K562 (cell line): ENCODE data around the gene ARF1. TPM values are rescaled to one million over a fixed set of nuclear protein-coding genes. Genes with fewer than 3 reads are reported as not detected.
A peak's percentile ranks its signal among the peaks of the same experiment; 100 is the strongest.

Source experiments
- BCLAF1 ChIP-seq, 2 experiments: fragments of 450-650 bp in 1 of 2; IDR thresholded peaks; 2 replicates each; pipeline ENCODE4 v1.6.1; 2011 to 2017; ENCODE audit warnings: low read depth in 2 of 2, antibody characterized with exemption in 1 of 2, borderline replicate concordance in 1 of 2, low read length in 1 of 2, mild to moderate bottlenecking in 1 of 2, mixed read lengths in 1 of 2; ENCODE audit not compliant: control insufficient read depth in 1 of 2
- E2F4 ChIP-seq: sonication (generic); formaldehyde crosslinking; IDR thresholded peaks from 2 replicates; pipeline ENCODE4 v1.8.0; 2022; ENCODE audit warnings: mild to moderate bottlenecking, low read depth, missing genetic modification reagents
- ELF1 ChIP-seq: fragments of 200-800 bp; sonication (Bioruptor generic); IDR thresholded peaks from 2 replicates; pipeline ENCODE4 v1.6.1; 2016; ENCODE audit warnings: missing genetic modification characterization, missing compliant biosample characterization
- ELF2 ChIP-seq: fragments of 250-450 bp; sonication (Bioruptor Pico); IDR thresholded peaks from 2 replicates; pipeline ENCODE4 v1.5.0; 2021; ENCODE audit warnings: mild to moderate bottlenecking
- HDAC1 ChIP-seq, 2 experiments: fragments of 450-650 bp; IDR thresholded peaks; 2 replicates each; pipeline ENCODE4 v1.6.1; 2016 to 2017; ENCODE audit warnings: inconsistent platforms in 1 of 2, mild to moderate bottlenecking in 1 of 2, moderate library complexity in 1 of 2
- HSF4 ChIP-seq: fragments of 250-450 bp; sonication (Bioruptor Pico); IDR thresholded peaks from 2 replicates; pipeline ENCODE4 v2.1.2; 2022; ENCODE audit warnings: mild to moderate bottlenecking, moderate library complexity, borderline replicate concordance
- KLF1 ChIP-seq: fragments of 450-650 bp; IDR thresholded peaks from 2 replicates; pipeline ENCODE4 v1.6.1; 2016; ENCODE audit warnings: missing genetic modification characterization, missing compliant biosample characterization
- PHTF2 ChIP-seq: fragments of 250-450 bp; sonication (Bioruptor Pico); IDR thresholded peaks from 2 replicates; pipeline ENCODE4 v1.5.0; 2021; ENCODE audit warnings: mild to moderate bottlenecking
- REST ChIP-seq, 2 experiments: fragments of 450-650 bp; formaldehyde crosslinking in 1 of 2; IDR thresholded peaks; 2 replicates each; pipeline versions ENCODE4 v1.4.0 to v1.6.1; 2014 to 2020; ENCODE audit warnings: mild to moderate bottlenecking in 2 of 2, borderline replicate concordance in 1 of 2, low read depth in 1 of 2
- RFX1 ChIP-seq: fragments of 450-650 bp; IDR thresholded peaks from 2 replicates; pipeline ENCODE4 v1.6.1; 2016; ENCODE audit warnings: mild to moderate bottlenecking, moderate library complexity
- SP1 ChIP-seq: sonication (generic); formaldehyde crosslinking; IDR thresholded peaks from 2 replicates; pipeline ENCODE4 v1.8.1; 2022; ENCODE audit warnings: mild to moderate bottlenecking, missing genetic modification reagents
- ZNF224 ChIP-seq: sonication (generic); formaldehyde crosslinking; IDR thresholded peaks from 2 replicates; pipeline ENCODE4 v1.8.0; 2022; ENCODE audit warnings: mild to moderate bottlenecking, missing genetic modification reagents
- ZNF586 ChIP-seq: fragments of 450-650 bp; formaldehyde crosslinking; conservative IDR thresholded peaks from 2 replicates; pipeline ENCODE4 v1.4.0; 2020; ENCODE audit warnings: mild to moderate bottlenecking, moderate library complexity
- polyA plus RNA-seq, 8 experiments: library from polyadenylated mRNA; depleted of rRNA in 4 of 8; stranded (reverse) in 5 of 8; unstranded in 3 of 8; fragments of >200 nt; fragmentation: Nextera tagmentation in 2 of 8; fragmentation: Illumina TruSeq in 1 of 8; extraction: Ambion mirVana in 2 of 8; extraction: Trizol in 1 of 8; gene quantifications; 2 replicates each; pipeline versions ENCODE4 v1.2.1 to v1.2.3, GENCODE V29; 2011 to 2014; ENCODE audit warnings: inconsistent platforms in 1 of 8, missing spikeins in 1 of 8
- total RNA-seq, 7 experiments: library from RNA; depleted of rRNA in 6 of 7; stranded (reverse); fragments of >200 nt in 6 of 7; fragmentation: Illumina TruSeq in 2 of 7; extraction: Trizol in 2 of 7; gene quantifications; 2 replicates each; pipeline versions ENCODE4 v1.2.1 to v1.2.3, GENCODE V29; 2011 to 2021; ENCODE audit warnings: low replicate concordance in 1 of 7

Gene ARF1
- total and polyA plus RNA-seq, 9 of the 15 experiments (the other 6 are each of a cell fraction or from before 2014, with no cell fraction given) = 69.8 to 593 (median 325) TPM

GRCh38 chr1:228139931-228140723, 57.6 kb downstream of the ARF1 start, which contains the start of gene GUK1 (continued):
- TF ChIP-seq REST (IDR thresholded peaks at IDR 0.05; ENCODE audit: borderline replicate concordance) = peak; percentile 99
- TF ChIP-seq REST (CRISPR knock-in tag; IDR thresholded peaks at IDR 0.05; ENCODE audit: low read depth) = 0 out of 2 replicates have a peak, but pooled peaks have one; percentile 16
- TF ChIP-seq ELF1 (tag) = peak; percentile 92
- TF ChIP-seq BCLAF1 (IDR thresholded peaks at IDR 0.05; ENCODE audit: borderline replicate concordance in 1 of 2, control insufficient read depth in 1 of 2, low read depth in 2 of 2, low read length in 1 of 2) = 0 out of 4 replicates have a peak, but pooled peaks of 1 of the 2 experiments have one; percentile 22
- TF ChIP-seq E2F4 (CRISPR knock-in tag) = peak; percentile 81; the same call in 1 of the 2 replicates
- peak; percentile 54; the same call in 1 of the 2 replicates for TF ChIP-seq KLF1 (tag)
- 0 out of 2 replicates have a peak, but pooled peaks have one; percentile 25 for TF ChIP-seq PHTF2 (CRISPR knock-in tag)
- peak in 1 of 2 experiments; percentile 93; a peak in 2 of 4 replicates for TF ChIP-seq HDAC1 (IDR thresholded peaks at IDR 0.05)
- TF ChIP-seq SP1 = peak; percentile 100
- no peak for TF ChIP-seq RFX1
- peak; percentile 89 for TF ChIP-seq ELF2 (CRISPR knock-in tag)
- 0 out of 2 replicates have a peak, but pooled peaks have one; percentile 13 for TF ChIP-seq HSF4 (CRISPR knock-in tag)
- no peak for TF ChIP-seq ZNF224 (CRISPR knock-in tag)
- TF ChIP-seq ZNF586 = no peak
